ENCODE results near the gene CDK1.

Gene CDK1

DNA sequence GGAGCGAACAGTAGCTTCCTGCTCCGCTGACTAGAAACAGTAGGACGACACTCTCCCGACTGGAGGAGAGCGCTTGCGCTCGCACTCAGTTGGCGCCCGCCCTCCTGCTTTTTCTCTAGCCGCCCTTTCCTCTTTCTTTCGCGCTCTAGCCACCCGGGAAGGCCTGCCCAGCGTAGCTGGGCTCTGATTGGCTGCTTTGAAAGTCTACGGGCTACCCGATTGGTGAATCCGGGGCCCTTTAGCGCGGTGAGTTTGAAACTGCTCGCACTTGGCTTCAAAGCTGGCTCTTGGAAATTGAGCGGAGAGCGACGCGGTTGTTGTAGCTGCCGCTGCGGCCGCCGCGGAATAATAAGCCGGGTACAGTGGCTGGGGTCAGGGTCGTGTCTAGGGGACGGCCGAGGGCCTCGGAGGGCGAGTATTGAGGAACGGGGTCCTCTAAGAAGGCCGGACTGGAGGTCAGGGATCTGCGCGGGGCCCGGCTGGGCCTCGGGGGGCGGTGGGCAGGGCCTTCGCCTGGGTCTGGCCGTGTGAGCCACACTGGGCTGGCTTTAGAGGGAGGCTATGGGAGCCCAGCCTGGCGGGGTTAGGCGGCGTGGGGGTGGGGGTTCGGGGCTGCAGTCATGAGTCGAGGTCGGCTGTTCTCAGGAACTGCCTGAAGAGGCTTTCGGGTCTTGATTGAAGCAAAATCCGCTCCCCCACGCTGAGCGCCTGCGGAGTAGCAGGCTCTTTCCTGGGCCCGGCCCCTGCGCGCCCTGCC, at the start of gene CDK1:
Gene CDK1, plus strand, starts transcription at position 265 of the 757 bp plus-strand sequence. CDS start 1,688 bp downstream, outside the sequence.
- DNase-seq, result peak; percentile 91

DNA sequence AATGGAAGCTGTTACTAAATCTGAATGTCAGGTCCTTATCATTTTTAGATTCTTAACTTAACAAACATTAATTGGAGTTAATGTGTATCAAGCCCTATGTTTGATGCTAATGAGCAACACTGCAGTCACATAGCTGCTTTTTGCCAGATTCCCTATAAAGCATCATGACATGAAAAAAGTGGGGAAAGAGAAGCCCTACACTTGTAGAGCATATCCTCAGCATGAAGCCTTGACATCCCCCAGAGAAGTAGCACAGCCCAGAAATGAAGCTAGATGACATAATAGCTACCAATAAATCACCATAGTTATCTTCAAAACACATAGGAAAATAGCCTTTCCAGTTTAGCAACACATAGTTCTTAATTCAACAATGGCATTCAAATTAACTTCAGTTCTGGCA, 49.2 kb upstream of the CDK1 start:
- no peak for DNase-seq

DNA sequence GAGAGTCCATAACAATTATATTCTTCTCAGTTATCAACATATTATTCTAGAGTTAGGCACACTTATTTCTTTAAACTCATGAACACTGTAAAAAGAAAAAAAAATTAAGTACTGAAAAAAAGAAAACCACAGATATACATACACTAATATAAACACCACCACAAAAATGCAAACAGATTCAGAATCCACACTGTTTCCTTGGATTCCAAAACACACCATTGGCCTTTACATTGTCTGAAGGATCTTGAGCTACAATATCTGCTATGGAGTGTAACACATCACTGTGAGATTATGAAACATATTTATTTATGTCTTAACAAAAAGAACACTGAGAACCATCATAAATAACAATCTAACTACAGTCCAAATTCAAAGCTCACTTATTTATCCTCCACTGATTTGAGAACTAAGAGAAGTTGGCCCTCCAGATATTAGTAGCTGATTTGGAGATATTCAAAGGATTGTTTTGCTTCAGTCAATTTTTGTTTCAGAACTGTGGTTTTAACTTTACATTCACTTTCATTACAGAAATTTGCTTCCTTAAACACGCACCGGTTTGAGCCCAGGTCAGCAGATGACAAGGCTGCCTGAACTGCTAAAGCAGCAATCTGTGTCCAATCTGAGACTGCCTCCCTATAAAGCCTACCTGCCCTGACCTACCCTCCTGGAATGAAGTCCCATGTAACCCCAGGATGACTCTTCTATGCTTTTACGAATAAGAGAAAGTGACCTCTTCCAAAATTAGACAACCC, 47.0 kb upstream of the CDK1 start:
- DNase-seq, result no peak

DNA sequence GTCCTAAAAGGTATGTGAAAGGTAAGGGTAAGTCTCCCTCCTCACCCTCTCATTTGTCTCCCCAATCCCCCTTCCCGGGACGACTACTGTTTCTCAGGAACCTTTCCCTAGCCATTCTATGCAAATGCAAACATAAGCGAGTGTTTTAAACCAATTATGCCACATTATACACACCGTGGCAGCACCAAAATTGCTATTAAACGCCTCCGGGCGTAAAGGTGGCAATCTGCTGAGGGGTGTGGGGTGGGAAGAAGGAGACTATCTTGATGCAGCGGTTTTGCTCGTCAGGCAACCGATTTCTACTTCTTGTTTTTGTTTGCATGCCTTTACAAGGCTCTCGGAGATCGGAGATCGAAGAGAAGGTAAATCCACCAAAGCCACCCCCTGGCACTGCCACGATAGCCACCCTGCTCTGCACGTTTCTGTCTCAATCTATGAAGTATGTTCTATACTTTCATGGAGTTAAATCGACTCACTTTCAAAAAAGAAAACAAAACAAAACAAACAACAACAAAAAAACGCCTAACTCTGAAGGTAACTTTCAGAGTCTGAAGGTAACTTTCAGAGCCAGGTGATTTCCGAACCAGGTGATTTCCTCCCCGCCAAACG, 46.0 kb upstream of the CDK1 start:
- no peak for DNase-seq

DNA sequence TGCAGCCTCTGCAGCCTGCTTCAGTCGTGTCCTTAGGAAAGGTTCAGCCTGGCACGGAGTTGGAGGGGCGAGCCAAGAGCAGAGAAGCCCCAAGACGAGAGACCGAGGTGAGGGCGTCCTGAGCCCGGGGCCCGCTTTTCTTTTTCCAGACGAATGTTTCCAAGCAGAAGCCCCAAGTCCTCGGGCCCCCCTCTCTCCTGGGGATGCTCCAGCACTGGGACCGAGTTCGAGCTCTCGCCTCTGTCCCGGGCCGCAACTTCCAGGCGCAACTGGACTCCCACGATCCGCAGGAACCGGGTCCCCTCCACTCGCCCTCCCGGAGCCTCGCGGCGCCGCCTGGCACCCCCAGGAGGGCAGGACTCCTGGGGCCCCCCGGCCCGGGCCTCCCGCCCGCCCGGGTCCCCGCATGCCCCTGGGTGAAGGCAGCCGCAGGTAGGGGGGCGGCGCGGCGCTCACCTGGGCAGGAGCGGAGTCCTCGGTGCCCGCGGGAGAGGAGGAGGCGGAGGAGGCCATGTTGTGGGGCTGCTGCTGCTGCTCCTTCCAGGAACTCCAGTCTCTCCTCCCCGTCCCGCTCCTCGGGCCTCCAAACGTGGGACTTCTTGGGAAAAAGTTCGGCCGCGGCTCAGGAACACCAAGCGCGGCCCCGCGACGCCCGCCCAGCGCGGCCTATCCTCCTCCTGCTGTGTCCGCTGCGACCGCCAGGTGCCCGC, 45.3 kb upstream of the CDK1 start:
- DNase-seq, result peak; percentile 50

DNA sequence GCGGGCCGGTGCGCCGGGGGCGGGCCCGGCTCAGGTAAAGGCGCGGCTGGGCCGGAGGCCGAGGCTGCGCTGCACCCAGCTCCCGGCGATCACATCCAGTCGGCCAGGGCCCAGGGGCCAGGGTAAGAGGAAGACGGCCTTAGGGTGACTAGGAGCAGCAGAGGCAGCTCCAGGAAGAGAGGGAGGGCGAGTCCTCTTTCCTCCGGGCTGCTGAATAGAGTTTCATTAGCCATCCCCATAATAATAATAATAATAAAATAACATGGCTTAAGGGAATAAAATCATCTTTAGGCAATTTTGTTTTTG, 44.8 kb upstream of the CDK1 start:
- DNase-seq, result peak; percentile 50

DNA sequence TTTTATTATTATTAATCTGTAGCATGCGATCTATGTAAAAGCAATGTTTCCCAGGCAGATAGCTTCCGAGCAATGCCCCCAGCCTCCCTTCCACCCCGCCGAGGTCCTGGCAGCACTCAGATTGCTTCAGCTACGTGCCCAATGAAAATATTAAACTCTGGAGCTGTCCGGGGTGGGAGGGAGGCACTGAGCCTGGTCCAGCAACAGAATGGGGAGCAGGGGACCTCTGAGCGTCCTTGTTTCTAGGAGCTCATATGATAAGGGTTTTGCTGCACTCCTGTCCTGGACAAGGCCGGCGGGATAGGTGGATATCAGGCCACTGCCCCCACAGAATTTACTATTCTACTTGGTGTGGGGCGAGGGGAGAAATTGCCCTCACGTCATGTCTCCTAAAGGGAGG, 44.5 kb upstream of the CDK1 start:
- DNase-seq, result no peak

DNA sequence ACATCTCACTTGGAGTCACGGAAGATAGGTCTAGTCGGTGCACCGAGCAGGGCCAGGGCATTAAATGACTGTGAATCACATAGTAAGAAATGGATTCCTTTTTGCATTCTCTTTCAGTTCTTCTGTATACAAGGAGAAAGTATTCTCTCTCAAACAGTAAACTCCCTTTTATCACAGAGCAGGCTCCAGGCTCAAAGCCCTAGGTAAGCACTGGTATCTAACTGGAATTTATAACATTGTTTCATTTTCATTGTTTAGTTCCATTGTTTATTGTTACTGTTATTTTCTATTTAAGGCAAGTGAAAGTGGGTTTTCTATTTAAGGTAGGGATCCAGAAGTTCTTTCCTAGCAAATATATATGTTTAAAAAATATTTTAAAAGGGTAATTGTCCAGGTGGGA, 44.1 kb upstream of the CDK1 start:
- DNase-seq, result no peak

DNA sequence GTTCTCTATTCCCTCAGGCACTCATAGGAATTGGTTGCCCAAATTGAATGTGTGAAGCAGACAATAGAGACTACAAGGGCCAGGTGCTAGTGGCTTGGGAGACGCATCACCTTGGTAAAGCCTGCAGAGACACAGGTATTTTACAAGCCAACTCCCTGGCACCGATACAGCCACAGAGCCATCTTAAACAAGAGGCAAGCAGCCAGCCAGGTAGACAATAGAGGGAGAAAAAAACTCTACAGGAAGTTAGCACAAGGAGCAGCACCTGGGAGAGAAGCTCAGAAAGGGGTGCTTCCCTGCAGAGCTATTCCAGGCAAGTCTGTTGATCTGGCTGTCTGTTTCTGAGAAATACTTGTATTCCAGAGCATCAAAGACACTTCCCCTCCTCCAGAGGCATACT, 43.0 kb upstream of the CDK1 start:
- peak; percentile 79 for DNase-seq

DNA sequence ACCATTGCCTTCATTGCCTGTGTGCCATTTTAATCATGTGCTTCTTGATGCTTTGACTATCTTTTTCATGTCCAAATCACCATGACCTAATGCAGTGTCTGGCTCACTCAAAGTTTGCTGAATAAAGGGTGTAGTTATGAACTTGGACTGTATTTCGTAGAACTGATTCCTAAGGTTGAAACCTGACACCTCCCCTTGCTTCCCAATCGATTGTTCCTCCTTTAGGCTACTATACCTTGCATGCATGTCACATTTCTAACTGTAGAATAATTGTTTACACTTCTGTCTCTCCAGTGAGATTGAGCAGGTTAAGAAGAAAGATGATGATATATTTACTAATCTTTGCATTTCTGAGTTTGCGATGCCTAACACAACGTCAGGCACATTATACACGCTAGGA, 41.0 kb upstream of the CDK1 start:
- DNase-seq, result peak; percentile 12

DNA sequence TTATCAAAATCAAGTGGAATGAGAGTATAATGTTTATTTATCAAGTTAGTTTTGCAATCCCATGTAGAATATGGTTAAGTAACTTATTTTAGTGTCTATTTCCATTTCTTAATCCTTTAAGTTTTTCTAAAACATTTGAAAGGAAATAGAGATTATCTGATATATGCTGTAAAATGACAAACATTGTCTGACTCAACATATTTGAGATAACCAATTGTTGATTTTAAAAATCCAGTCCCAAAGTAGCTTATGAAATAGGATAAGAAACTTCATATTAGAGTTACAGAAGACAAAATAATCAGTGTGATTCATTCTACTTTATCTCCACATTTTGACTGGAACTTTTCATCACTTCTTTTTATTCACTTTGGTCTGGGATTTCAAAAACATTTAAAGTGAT, 38.7 kb upstream of the CDK1 start:
- DNase-seq, result no peak

DNA sequence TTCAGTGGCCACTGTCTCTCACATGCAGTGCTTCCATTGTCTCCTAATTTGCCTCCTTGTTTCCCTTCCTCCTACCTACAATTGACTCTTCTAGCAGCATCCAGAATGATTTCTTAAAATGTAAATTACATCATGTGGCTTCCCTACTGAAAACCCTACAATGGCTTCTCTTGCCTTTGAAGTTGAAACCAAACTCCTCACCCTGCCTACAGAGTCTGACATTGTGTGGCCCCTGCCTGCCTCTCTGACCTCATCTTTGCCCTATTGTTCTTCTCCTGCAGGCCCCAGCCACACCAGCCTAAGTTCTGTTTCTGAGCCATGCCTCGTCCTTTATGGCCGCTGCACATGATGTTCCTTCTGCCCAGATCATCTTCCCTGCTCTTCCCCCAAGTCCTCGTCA, 35.8 kb upstream of the CDK1 start:
- no peak for DNase-seq

DNA sequence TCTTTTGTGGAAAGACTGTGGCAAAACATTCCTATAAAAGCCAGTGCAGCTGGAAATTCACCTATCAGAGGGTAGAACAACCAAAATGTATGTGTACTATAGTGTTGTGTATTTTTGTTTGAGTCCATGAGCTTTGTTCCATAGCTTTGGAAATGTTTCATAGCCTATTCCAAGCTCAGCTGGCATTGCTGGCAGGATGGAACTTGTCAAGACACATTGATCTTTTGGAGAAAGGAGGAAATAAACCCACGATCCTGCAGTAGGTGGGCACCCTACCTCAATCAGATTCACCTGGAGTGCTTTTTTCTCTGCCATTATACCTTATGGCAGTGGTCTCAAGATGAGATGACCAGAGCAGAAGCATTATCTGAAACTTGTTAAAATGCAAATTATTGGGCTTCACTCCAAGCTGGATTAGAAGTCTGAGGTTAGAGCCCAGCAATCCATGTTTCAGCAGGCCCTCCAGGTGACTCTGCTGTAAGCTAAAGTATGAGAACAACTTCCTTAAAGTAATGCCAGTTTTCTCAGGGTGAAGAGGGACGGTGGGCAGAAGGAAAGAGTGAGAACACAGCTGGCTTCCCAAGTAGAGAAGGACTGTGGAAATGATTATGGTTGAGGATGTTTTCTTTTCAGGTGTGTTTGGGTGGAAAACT, 30.3 kb upstream of the CDK1 start:
- DNase-seq, result no peak

DNA sequence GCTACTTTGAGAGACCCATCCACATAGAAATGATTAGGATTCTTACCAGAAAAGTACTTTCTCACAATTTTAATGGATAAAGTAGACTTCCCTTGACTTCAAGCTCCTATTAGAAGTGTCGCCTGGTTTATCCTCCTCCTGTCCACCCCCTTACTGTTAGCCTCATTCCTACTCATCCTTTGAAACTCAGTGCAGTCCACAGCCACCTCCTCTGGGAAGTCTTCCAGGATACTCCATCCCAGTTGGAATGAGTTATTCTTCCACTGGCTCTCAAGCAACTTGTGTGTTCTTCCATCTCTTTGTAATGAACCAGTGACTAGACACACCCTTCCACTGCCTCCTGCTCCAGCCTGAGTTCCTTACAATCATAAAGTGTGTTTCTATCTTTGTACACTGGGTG, 25.1 kb upstream of the CDK1 start:
- no peak for DNase-seq

DNA sequence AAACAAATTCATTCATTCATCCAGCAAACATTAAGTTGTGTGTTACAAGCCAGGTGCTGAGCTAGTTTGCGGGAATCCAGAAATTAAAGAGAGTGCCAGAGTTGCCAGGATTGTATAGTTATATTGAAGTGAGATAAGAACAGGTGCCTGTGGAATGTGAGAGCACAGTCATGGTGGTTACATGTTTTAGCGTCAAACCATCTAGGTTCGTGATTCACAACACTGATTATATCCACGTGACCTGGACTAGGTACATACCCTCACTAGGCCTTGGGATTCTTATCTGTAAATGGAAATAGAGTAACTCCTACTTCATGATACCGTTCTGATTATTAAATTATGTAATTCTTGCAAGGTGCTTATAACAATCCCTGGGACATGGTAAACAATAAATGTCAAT, 24.5 kb upstream of the CDK1 start:
- DNase-seq, result no peak

DNA sequence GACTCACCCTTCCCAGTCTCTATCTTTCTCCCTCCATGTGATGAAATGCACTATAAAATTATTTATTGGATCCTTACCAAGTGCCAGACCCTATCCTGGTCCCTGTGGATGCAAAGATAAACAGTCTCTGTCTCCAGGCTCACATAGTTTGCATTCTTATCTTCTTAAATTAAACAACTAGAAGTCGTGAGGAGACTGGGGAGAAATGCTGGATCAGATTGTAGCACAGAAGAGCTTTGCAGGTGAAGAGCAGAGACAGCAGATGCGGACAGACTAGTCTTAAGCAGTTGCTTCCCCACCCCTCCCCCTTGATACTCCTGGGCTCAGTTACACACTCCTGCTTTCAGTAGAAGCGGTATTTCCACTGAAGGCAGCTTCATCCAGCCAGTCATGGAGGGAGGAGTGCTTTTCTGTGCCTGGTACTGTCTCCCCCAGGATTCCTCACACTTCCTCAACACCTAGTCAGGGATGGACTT, 20.8 kb upstream of the CDK1 start:
- no peak for DNase-seq

DNA sequence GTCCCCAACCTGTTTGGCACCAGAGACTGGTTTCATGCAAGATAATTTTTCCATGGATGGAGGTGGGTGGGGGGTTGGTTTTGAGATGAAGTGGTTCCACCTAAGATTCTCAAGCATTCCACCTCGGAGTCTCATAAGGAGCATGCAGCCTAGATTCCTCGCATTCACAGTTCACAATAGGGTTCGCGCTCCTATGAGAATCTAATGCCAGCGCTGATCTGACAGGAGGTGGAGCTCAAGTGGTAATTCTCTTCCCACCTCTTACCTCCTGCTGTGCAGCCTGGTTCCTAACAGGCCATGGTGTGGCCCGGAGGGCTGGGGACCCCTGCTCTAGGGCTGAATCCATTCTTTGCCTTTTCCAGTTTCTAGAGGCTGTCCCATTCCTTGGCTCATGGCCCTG, 19.1 kb upstream of the CDK1 start:
- DNase-seq, result no peak

DNA sequence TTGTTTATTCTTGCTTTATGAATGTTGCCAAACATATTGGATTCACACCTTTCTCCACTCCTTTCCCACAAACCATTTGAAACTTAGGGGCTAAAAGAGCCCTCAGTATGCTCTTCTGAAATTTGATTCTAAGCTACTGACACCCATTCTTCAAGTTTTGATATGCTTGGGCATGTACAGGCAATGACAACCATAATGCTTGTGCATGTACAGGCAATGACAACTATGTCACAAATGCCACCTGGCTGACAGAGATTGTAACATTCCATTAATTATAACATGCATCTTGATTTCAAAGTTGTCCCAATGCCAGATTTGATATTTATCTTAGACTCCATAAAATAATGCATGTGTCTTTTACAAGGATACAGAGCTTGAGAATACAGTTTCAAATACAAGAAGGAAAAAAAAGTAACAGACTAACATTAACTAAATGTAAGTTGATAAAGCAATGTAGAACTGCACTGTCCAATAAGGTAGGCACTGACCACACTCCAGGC, 17.5 kb upstream of the CDK1 start:
- DNase-seq, result peak; percentile 70

DNA sequence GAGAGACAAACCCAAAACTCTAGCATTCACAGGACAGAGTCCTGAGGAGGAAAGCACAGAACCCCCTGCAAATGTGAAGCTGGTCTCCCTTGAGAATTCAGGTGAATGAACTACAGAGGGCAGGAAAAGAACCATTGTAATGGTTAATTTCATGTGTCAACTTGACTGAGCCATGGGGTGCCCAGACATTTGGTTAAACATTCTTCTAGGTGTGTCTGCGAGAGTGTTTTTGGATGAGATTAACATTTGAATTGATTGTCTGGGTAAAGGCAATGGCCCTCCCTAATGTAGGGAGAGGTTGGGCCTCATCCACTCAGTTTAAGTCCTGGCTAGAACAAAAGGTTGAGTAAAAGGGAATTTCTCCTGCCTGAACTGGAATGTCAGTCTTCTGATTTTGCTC, 15.7 kb upstream of the CDK1 start:
- no peak for DNase-seq

DNA sequence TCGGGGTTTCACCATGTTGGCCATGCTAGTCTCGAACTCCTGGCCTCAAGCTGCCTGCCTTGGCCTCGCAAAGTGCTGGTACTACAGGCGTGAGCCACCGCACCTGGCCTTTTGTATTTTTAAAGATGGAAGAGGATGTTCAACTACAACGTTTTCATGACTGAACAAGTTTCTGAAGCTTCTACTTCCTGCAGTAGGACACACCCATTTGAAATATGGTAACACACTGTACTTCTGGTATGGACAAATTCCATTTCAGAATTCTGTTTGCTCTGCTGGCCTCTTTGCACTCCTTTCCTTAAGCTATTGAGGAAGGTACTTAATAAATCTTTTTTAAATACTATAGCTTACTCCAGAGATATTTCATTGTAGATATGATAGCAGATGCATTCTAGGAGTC, 10.9 kb upstream of the CDK1 start:
- DNase-seq, result no peak

DNA sequence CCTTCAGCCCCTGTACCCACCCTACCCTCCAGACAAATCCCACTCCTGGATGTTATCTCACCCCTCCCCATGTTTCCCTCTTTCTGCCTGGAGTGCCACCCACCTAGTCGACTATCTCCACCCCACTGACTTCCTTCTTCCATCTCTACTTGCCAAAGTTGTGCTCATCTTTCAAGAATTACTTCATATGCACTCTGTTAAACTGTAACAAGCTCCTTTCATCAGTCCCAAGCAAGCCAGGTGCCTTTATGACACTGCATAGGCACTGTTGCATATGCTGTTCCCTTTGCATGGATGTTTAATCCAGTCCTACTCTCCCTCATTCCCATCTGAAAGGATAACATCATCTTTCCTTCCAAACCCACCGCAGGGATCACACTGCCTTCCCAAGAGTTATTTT, 8.9 kb upstream of the CDK1 start:
- DNase-seq, result no peak

DNA sequence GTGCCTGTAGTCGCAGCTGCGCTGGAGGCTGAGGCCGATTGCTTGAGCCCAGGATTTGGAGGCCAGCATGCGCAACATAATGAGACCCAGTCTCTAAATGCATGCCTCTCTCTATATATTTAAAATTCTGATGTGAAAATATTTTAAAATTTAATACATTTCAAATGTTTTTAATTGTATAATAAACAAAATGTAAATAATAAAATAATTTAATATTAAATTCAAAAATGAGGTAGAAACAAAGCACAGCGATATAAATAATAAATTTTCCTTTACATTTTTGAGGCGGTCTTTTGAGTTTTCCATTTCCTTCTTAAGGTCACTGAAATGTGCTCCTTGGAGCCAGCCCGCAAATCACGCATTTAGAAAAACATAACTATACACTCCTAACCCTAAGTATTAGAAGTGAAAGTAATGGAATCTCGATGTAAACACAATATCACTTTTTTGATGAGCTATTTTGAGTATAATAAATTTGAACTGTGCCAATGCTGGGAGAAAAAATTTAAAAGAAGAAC, 523 bp upstream of the CDK1 start:
- no peak for DNase-seq

Data from NCI-H1105 treated with DMSO at 0.1 percent for 48 hours (cell line).